Epithelial cell of prostate (primary cell): ENCODE measurements around the gene SIN3B.
A peak's percentile ranks its signal among the peaks of the same experiment; 100 is the strongest.
"Not testable (repeated sequence)": the region's sequence is repeated elsewhere in the genome, so short reads cannot be mapped to it uniquely, and the experiment has no call there.

Experiments used
- DNase-seq: peaks from one replicate; pipeline ENCODE4 v3.0.0-alpha.2; 2011; ENCODE audit warnings: low read depth, low spot score
- H3K27ac ChIP-seq: fragments of 450-650 bp; 2 replicates; pipeline ENCODE4 v1.5.1; 2017; ENCODE audit warnings: mild to moderate bottlenecking

Gene SIN3B, protein sequence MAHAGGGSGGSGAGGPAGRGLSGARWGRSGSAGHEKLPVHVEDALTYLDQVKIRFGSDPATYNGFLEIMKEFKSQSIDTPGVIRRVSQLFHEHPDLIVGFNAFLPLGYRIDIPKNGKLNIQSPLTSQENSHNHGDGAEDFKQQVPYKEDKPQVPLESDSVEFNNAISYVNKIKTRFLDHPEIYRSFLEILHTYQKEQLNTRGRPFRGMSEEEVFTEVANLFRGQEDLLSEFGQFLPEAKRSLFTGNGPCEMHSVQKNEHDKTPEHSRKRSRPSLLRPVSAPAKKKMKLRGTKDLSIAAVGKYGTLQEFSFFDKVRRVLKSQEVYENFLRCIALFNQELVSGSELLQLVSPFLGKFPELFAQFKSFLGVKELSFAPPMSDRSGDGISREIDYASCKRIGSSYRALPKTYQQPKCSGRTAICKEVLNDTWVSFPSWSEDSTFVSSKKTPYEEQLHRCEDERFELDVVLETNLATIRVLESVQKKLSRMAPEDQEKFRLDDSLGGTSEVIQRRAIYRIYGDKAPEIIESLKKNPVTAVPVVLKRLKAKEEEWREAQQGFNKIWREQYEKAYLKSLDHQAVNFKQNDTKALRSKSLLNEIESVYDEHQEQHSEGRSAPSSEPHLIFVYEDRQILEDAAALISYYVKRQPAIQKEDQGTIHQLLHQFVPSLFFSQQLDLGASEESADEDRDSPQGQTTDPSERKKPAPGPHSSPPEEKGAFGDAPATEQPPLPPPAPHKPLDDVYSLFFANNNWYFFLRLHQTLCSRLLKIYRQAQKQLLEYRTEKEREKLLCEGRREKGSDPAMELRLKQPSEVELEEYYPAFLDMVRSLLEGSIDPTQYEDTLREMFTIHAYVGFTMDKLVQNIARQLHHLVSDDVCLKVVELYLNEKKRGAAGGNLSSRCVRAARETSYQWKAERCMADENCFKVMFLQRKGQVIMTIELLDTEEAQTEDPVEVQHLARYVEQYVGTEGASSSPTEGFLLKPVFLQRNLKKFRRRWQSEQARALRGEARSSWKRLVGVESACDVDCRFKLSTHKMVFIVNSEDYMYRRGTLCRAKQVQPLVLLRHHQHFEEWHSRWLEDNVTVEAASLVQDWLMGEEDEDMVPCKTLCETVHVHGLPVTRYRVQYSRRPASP

DNA sequence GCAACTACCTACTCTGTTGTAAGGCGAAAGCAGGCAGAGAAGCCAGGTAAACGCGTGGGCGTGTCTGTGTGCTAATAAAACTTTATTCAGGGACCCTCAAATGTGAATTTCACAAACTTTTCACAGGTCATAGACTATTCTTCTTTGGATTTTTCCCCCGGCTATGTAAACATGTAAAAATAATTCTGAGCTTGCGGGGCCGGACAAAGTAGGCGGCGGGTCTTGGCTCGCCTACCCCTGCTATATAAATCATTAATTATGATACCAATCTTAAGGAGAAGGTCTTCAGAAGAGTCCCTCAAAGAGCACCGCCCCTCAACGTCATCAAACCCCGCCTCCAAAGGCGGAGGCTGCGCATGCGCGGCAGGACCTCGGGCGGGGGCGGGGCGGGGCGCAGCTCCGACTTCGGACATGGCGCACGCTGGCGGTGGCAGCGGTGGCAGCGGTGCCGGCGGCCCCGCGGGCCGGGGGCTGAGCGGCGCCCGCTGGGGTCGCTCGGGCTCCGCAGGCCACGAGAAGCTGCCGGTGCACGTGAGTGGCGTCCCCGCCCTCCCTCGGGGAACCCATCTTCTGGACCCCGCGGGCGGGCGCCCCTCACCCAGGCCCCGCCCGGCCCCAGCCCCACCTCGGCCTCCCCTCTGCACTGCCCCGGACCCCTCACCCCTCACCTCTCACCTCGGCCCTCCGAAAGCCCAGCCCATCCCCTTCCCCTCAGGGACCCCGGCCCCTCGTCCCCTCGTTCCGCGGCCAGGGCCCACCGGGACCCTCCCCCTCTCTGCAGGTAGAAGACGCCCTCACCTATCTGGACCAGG is at the start of gene SIN3B:
Gene SIN3B, plus strand, starts transcription at position 389 of the 812 bp plus-strand sequence. Its CDS starts 23 bp downstream, at position 412.
- peak within 1 kb of the TSS; percentile 56 for H3K27ac ChIP-seq
- no peak for DNase-seq

DNA sequence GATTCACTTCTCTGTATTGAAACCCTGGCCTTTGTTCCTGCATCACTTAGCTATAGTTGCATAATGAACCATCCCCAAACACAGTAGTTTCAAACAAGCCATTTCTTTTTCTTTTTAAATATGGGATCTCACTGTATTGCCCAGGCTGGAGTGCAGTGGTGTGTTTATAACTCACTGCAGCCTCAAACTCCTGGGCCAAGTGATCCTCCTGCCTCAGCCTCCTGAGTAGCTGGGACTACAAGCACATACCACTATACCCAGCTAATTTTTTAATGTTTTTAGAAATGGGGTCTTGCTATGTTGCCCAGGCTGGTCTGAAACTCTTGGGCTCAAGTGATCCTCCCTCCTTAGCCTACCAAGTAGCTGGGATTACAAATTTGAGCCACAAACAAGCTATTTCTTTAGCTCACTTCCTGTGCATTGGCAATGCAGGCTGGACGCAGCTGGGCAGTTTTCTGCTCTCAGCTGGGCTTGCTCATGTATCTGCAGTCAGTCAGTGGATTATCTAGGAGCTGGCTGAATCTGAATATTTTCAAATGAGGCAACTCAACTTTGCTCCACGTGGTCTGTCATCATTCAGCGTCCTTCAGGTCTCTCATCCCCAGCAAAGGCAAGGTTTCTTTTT is 49.5 kb upstream of the SIN3B start:
- no peak overlapping the region for H3K27ac ChIP-seq
- DNase-seq: no peak

DNA sequence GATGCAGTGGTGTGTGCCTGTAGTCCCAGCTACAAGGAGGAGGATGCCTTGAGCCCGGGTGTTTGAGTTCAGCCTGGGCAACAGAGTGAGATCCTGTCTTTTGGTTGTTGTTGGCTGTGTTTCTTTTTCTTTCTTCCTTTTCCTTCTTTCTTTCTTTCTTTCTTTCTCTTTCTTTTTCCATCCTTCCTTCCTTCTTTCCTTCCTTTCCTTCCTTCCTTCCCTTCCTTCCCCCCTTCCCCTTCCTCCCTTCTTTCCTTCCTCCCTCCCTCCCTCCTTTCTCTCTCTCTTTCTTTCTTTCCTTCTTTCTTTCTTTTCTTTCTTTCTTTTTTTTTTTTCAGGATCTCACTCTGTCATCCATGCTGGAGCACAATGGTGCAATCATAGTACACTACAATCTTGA is 46.5 kb upstream of the SIN3B start:
- no peak overlapping the region for H3K27ac ChIP-seq
- DNase-seq: no peak

DNA sequence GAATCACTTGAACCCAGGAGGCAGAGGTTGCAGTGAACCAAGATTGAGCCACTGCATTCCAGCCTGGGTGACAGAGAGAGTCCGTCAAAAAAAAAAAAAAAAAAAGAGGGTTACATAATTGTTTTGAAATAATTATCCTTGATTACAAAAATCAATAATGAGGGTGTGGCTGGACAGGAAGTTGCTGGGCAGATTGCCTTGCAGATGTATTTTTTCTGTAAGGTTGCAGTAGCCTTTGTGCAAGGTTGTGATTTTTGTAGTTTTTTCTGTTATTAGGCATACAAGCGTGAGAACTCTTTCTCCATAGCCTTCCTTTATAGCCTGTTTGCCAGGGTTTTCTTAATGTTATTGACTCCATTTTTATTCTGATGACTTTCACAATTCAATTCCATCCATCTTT is 40.7 kb upstream of the SIN3B start:
- DNase-seq: no peak
- no peak overlapping the region for H3K27ac ChIP-seq

DNA sequence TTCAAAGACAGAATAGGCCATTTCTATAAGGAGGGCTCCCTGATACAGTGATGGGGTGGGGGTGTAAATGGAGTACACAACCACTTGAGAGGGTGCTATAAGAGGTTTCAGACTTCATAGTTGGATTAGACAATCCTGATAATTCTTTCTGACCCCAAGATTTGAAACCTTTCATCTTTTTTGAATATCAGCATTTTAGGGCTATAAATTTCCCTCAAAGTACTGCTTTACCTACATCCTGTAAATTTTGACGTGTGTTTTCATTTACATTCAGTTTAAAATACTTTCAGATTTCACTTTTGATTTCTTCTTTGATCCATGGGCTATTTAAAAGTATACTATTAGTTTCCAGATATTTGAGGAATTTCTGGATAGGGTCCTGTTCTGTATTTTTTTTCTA is 40.0 kb upstream of the SIN3B start:
- H3K27ac ChIP-seq: no peak overlapping the region
- no peak for DNase-seq

DNA sequence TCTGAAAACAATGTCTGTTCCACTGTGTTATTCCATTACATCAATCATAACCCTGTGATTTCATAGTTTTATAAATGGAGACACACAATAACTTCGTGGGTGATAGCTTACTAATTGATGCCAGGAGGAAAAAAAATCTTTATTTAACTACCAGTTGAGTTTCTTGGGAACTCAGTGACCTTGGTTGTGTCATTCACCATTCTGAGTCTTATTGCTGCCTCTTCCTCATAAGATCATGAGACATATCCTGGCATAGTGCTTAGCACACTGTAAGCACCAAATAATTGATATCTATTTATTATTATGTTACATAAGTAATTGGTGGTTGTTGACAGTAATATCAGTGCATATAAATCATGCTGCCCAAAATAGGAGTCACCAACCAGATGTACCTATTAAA is 39.1 kb upstream of the SIN3B start:
- DNase-seq: no peak
- no peak overlapping the region for H3K27ac ChIP-seq

DNA sequence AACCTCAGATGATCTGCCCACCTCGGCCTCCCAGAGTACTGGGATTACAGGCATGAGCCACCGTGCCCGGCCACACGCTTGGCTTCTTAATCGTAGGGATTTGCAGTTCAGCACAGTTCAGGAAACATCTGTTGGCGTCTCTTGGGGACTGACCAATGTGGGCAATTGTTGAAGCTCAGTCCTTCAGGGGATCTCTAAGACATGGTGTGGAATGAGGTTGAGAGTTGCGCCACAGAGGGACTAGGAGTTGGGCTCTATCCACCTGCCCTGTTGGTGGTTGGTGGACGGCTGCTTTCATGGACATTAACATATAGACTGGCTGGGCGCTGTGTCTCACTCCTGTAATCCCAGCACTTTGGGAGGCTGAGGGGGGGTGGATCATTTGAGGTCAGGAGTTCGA is 37.3 kb upstream of the SIN3B start:
- no peak for DNase-seq
- no peak overlapping the region for H3K27ac ChIP-seq

DNA sequence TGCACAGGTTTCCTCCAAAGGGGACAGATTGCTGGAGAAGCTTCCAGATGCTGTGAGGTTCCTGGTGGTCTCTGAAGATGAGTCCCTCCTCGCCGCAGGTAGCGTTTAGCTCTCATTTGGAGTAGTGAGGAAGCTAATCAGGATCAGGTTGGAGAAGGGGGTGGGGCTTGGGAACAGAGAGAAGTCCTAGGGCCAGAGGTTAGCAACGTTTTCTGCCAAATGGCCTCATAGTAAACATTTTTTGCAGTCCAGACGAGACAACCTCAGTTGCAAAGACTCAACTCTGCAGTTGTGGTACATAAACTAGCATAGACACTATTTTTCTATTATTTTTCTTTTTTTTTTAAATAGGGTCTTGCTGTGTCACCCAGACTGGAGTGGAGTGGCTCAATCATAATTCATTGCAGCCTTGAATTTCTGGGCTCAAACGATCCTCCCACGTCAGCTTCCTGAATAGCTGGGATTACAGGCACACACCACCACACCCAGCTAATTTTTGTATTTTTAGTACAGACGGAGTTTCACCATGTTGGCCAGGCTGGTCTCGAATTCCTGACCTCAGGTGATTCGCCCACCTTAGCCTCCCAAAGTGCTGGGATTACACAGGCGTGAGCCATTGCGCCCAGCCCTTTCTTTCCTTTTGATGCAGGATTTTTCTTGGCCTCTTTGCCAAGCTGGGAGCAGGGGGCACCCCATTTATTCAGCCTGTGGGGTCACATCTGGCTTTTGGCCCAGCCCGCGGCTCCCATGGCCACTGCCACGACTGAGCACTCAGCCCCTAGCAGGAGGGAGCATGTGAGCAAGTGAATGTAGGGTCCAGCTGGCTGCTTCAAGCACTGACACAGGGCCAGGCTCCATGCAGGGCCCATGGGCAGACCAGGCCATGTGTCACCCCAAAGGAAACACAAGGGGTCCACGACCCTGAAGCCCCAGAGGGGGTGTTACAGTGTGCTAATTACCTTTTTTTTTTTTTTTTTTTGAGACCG is 34.4 kb upstream of the SIN3B start:
- no peak overlapping the region for H3K27ac ChIP-seq
- no peak for DNase-seq

DNA sequence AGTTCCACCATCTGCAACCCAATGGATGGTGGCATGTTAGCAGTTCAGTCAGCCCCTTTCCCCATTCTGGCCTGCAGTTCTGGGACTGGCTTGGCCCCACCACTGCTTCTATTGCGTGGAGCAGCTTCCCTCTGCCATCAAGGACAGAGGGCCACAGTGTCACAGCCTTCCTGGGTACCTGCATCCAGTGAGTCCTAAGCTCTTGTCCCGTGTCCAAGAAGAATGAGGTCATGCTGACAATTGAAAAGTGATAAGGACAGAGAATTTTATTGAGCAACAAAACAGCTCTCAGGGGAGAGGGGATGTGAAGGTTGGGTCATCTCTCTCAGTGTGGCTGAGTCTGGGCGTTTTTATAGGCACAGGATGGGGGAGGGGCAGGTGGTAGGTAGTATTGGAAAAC is 33.5 kb upstream of the SIN3B start:
- H3K27ac ChIP-seq: no peak overlapping the region
- no peak for DNase-seq

DNA sequence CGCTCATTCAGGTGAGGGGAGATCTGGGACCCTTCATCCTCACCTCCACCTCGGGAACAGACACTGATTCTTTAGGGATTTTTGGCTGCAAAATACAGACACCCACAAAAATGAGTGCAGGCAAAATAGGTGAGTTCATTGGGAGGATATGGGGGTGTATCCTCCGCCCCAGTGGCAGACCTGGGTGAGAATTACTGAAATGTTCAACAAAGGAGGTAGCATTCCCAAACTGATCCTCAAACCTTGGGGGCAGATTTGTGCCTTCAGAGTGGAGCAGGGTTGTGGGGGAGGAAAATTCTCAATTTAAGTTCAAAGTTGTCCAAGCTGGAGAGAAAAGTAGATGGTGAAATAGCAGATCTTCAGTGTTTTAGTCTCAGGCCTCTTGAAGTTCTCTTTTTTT is 31.3 kb upstream of the SIN3B start:
- H3K27ac ChIP-seq: no peak overlapping the region
- DNase-seq: no peak

DNA sequence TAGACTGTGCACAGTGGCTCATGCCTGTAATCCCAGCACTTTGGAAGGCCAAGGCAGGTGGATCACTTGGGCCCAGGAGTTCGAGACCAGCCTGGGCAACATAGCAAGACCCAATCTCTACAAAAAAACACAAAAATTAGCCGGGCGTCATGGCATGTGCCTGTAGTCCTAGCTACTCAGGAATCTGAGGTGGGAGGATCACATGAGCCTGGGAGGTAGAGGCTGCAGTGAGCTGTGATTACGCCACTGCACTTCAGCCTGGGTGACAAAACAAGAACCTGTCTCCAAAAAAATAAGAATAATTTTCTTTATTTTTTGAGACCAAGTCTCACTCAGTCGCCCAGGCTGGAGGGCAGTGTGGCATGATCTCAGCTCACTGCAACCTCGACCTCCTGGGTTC is 30.9 kb upstream of the SIN3B start:
- H3K27ac ChIP-seq, DNase-seq: not testable (repeated sequence)

DNA sequence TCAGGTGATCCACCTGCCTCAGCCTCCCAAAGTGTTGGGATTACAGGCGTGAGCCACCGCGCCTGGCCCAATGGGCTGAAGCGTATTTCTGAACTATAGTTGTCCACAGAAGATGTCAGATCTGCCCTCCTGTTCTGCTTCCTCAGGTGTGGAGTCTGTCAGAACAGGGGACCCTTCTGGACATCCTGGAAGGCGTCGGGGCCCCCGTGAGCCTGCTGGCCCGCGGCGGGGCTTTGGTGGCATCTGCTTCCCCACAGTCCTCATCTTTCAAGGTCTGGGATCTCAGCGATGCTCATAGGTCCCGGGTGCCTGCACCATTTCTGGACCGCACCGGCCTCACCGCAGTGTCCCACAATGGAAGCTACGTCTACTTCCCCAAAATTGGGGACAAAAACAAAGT is 29.5 kb upstream of the SIN3B start:
- DNase-seq: no peak
- no peak overlapping the region for H3K27ac ChIP-seq

DNA sequence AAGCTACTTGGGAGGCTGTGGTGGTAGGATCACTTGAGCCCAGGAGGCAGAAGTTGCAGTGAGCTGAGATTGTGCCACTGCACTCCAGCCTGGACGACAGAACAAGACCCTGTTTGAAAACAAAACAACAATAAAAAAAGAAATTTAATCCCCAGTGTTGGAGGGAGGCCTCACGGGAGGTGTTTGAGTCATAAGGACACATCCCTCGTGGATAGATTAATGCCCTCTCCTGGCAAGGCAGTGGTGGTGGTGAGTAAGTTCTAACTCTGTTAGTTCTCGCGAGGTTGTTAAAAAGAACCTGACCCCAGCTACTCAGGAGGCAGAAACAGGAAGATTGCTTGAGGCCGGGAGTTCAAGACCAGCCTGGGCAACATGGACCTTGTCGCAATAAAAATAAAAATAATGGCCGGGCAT is 27.6 kb upstream of the SIN3B start:
- H3K27ac ChIP-seq: no peak overlapping the region
- DNase-seq: peak; percentile 10

DNA sequence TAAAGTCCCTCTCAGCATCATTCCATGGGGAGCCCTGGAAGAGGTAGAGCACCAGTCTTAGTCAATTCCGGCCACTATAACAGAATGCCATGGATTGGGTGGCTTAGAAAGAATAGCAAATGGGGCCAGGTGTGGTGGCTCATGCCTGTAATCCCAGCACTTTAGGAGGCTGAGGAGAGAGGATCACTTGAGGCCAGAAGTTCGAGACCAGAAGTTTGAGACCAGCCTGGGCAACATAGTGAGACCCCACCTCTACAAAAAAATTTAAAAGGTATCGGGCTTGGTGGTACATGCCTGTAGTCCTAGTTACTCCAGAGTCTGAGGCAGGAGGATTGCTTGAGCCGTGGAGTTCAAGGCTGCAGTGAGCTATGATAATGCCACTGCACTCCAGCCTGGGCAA is 25.0 kb upstream of the SIN3B start:
- no peak overlapping the region for H3K27ac ChIP-seq
- no peak for DNase-seq

DNA sequence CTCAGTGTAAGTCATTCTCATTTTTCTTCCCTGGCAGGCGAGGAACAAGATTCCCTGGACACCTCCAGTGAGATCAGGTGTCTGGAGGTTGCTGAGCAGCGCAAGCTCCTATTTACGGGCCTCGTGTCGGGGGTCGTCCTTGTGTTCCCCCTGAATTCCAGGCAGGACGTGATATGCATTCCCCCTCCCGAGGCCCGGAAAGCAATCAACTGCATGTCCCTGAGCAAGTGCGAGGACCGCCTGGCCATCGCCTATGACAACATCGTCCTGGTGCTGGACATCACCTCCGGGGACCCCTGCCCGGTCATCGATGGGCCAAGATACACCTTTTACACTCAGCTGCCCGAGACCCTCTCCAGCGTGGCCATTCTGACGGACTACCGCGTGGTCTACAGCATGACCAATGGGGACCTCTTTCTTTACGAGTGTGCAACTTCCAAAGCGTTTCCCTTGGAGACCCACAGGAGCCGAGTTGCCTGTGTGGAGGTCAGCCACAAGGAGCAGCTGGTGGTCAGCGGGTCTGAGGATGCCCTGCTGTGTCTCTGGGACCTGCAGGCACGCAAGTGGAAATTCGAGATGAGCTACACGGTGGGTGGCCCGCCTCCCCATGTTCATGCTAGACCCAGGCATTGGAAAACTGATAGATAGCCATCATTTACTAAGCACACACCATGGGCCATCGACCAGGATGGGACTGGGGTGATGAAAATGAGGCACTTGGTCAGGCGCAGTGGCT is 21.5 kb upstream of the SIN3B start:
- no peak for DNase-seq
- H3K27ac ChIP-seq: no peak overlapping the region

DNA sequence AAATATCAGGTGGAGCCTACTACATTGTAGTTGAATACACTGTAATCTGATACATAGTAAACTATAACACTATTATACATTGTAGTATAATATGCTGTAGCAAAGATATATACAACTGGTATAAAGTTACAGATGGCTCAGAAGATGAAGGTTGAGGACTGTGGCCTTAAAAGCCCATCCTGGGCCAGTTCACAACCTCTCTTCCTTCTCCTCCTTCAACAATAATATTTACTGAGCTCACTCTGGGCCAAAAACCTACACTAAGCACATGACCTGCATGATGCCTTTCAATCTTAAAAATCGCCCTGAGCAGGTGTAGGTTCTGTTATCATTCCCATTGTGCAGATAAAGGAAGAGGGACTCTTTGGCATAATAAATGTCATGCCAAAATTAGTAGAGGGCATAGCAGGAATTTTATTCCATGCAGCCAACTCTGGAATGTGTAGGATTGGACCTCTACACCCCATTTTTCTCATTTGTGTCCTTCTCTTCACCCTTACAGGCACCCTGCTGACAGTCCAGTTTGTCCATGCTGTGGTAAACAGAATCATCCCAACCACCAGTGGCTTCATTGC is 14.6 kb upstream of the SIN3B start:
- H3K27ac ChIP-seq: no peak overlapping the region
- no peak for DNase-seq

DNA sequence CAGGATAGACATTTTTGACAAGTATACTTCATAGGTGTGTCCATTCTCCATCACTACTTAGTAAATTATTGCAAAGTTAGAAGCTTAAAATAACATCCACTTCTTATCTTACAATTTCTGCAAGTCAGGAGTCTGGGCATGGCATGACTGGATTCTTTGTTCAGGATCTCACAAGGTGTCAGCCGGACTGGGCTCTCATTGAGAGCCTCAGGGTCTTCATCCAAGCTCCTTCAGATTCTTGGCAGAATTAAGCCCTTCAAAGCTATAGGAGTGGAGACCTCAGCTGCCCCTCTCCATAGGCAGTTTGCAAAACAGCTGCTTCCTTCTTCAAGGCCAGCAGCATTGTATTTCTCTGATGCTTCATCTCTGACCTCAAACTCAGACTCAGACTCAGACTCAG is 9.1 kb upstream of the SIN3B start:
- no peak for DNase-seq
- peak overlapping the region; percentile 93 for H3K27ac ChIP-seq

DNA sequence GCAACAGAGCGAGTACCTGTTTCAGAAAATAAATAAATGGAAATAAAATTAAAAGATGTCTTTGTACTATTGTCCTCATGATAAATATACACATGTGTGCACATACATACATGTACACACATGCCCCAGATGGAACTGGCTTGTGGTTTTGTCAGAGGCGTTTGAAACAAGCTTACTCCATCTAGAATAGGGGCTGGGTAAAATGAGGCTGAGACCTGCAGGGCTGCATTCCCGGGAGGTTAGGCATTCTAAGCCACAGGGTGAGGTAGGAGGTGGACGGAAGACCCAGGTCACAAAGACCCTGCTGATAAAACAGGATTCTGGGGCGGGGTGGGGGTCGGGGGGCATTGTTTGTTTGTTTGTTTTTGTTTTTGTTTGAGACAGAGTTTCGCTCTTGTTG is 8.1 kb upstream of the SIN3B start:
- peak overlapping the region; percentile 93 for H3K27ac ChIP-seq
- DNase-seq: peak; percentile 84
